ENCODE results near the gene WDR20.

Gene WDR20

DNA sequence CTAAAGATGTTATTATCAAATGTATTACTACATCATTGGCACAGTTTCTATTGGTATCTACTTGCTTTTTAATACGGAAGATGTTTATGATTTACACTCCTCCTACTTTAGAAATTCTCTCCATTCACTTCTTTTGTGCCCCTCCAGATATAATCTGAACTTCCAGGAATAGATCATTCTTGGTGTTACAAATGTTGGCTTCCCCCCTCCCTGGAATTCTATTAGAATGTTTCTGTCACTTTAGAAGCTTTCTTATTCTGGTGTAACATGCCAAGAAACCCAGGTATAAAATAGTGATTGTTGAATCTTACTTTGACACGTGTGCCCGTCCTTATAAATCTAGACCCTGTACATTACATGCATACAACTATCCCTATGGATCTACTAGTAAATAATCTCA lies 1.2 kb upstream of the WDR20 start:
- no peak for TF ChIP-seq CTCF (IDR thresholded peaks at IDR 0.05; ENCODE audit: extremely low read depth, missing control alignments)
- peak; percentile 10 for DNase-seq (ENCODE audit: low spot score)

- no peak for TF ChIP-seq CTCF (IDR thresholded peaks at IDR 0.05; ENCODE audit: extremely low read depth, missing control alignments)
- no peak for DNase-seq (ENCODE audit: low spot score)
Measured at GRCh38 chr14:102138961-102139285, 774 bp upstream of the WDR20 start.

- no peak for TF ChIP-seq CTCF (IDR thresholded peaks at IDR 0.05; ENCODE audit: extremely low read depth, missing control alignments)
- peak; percentile 35 for DNase-seq (ENCODE audit: low spot score)
Measured at GRCh38 chr14:102140027-102140749, 491 bp downstream of the WDR20 start.

DNA sequence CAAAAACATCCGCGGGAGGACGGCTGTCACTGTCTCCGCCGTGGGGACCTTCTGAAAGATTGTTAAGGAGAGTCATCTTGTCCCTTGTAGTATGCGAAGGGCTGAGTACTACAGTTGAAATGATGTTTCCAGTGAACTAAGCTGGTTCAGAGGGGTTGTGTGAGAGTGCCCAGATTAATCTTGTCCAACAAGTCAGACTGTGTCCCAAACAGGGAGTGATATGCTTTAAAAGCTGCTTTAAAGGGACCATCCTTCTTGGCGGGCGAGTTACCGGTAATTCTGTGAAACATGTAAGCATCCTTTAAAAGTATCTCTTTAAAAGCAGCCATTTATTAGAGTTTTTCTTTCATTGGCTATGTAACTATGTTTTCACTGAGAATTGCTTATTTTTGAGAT lies 1.1 kb downstream of the WDR20 start:
- no peak for DNase-seq (ENCODE audit: low spot score)
- no peak for TF ChIP-seq CTCF (IDR thresholded peaks at IDR 0.05; ENCODE audit: extremely low read depth, missing control alignments)

GRCh38 chr14:102141797-102142196 lies 2.1 kb downstream of the WDR20 start:
- no peak for DNase-seq (ENCODE audit: low spot score)
- no peak for TF ChIP-seq CTCF (IDR thresholded peaks at IDR 0.05; ENCODE audit: extremely low read depth, missing control alignments)

DNA sequence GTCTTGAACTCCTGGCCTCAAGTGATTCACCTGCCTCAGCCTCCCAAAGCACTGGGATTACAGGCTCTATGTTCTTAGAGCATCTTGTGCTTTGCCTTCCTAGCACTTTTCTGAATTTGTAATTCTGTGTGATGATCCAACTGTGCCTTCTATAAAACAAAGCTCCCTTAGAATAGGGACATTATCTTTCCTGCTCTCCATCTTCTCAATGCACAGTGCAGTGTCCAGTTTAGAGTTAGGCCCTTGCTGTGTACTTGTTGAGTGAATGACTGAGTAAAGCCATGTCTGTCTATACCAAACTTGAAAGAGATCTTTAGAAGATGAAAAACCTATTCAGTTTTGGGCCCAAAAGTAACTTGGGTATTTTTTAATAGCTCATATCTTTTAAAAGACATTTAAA lies 5.2 kb downstream of the WDR20 start:
- DNase-seq (ENCODE audit: low spot score) = no peak
- TF ChIP-seq CTCF (IDR thresholded peaks at IDR 0.05; ENCODE audit: extremely low read depth, missing control alignments) = no peak

DNA sequence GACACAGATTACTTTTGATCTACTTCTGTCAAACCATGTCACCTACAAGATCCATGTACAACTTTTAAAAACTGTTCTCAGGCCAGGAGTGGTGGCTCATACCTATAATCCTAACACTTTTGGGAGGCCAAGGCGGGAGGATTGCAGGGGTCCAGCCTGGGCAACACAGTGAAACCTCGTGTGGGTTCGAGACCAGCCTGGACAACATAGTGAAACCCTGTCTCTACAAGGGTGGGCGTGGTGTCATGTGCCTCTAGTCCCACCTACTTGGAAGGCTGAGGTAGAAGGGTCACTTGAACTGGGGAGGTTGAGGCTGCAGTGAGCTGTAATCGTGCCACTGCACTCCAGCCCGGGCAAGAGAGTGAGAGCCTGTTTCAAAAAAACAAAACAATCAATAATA lies 5.7 kb downstream of the WDR20 start:
- no peak for DNase-seq (ENCODE audit: low spot score)
- TF ChIP-seq CTCF (IDR thresholded peaks at IDR 0.05; ENCODE audit: extremely low read depth, missing control alignments) = no peak

Measured in GM20000 (cell line).